ENCODE data around the gene CPXM1. TPM values are rescaled to one million over a fixed set of nuclear protein-coding genes. Genes with fewer than 3 reads are reported as not detected.

CPXM1 gene
- total RNA-seq (under 1 TPM in 1 of 2 experiments, not detected in 1; 0.39 TPM), polyA plus RNA-seq (under 1 TPM; 0.27 to 0.56 (median 0.31) TPM), total RNA-seq (0 to 1.3 (median 0.61) reads per million in 6 experiments)

DNA sequence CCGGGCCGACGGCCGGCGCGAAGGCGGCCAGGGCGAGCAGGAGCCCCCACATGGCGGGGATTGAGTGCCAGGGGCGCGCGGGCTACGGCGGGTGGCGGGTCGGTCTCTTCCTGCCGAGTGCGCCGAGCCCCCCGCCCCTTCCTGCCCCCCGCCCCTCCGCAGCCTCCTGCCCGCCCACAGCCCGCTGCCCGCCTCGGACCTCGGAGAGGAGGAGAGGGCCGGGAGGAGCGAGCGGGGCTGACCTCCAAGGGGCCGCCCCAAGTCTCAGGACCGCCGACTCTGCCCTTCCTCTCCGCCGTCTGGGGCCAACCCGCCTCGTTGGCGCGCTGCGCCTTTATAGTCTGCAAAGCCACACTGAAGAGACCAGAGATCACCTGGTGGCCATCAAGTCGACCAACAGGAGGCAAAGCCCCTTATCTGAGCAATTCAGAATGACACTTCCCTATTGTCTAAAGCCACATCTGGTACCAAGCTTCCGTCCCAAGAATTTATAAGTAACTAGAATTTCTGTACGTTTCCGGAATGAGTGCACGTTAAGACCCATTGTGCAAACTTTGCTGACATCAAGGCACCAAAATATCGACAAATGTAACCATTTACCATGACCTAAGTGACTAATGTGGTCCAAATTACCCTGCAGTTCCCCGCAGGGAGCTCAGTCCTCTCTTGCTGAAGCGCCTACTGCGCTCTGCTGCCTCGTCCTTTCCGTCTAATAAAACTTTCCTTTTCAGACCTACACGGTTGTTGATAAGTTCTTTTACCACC, at the start of gene CPXM1:
CPXM1 (minus strand) TSS at position 107 of the 765 bp plus-strand sequence; CDS start at position 52, 55 bp downstream.
- peaks cover 0 to 6% (median 0%) of the 10 kb centered on the region in 3 donors for H3K36me3 Mint-ChIP-seq
- peaks cover 19 to 30% (median 28%) of the 10 kb centered on the region in 4 donors for H3K4me1 Mint-ChIP-seq
- peaks cover 37 to 90% (median 60%) of the 10 kb centered on the region in 5 donors for H3K27me3 Mint-ChIP-seq
- DNase-seq, result peak in 2 of 10 donors; percentile 15 to 16
- no peaks in the 10 kb centered on the region for H3K9me3 Mint-ChIP-seq
- ATAC-seq, result peak; percentile 42 to 70
- H3K4me3 Mint-ChIP-seq, result peak within 1 kb of the TSS; percentile 78 to 97 (median 90)
- POLR2A ChIA-PET, result interaction anchor here (0.6 to 1.2 kb wide), 4 partner anchors 21 to 1074 kb away, joined by 3 to 7 read pairs (median 4); partner anchors contain the start of genes PCED1A and VPS16
- peak within 1 kb of the TSS in 8 of 10 donors; percentile 9 to 97 (median 62) for H3K27ac Mint-ChIP-seq

DNA sequence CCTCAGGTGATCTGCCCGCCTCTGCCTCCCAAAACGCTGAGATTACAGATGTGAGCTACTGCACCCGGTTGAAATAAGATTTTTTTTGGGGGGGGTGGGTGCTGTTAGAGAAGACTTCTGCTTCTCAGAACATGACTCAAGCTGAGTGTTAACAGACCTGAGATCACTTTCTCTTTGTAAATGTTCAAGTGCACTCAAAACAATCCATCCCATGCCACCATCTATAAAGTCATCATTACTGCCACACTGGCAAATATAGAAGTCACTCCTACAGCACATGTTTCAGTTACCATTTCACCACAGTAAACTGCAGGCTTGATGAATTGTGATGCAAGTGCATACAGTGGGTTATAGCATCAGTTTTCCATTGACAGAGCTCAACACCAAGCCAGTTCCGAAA, 49.1 kb upstream of the CPXM1 start:
- Mint-ChIP-seq H3K4me1 (peaks cover 13 to 46% (median 34%) of the 10 kb centered on the region in 4 donors), H3K27ac (peak overlapping the region in 1 of 10 donors; percentile 11), H3K4me3 (no peak overlapping the region), H3K9me3 (no peaks in the 10 kb centered on the region), H3K36me3 (peaks cover 0 to 2% (median 0%) of the 10 kb centered on the region in 3 donors), H3K27me3 (no peaks in the 10 kb centered on the region)
- ATAC-seq, result no peak
- DNase-seq, result no peak
- POLR2A ChIA-PET, result interaction anchor here (0.7 to 1.3 kb wide), 5 partner anchors 9 to 78 kb away, joined by 3 to 6 read pairs (median 4); partner anchors contain the start of genes PCED1A, PTPRA and VPS16

DNA sequence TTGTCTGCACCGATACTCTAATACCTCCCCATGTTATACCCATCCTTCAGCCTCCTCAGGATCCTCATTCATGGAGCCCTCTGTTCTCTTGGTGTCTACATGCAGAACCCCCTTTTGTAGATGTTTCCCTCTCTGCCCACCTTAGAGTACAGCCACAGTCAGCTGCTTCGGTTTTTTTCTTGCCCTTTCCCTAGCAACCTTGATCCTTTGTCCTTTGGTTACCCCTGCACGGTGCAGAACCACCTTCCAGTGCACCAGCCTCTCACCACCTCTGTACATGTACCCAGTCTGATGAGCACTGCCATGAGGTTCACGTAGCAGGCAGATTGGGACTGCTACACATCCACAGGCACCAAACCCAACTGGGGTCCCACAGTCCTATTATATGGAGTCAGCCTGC, 47.4 kb upstream of the CPXM1 start:
- Mint-ChIP-seq H3K27me3 (no peaks in the 10 kb centered on the region), H3K4me3 (no peak overlapping the region), H3K9me3 (no peaks in the 10 kb centered on the region), H3K36me3 (peaks cover 0 to 4% (median 0%) of the 10 kb centered on the region in 3 donors), H3K27ac (peak overlapping the region in 2 of 10 donors; percentile 10 to 39), H3K4me1 (peaks cover 20 to 52% (median 35%) of the 10 kb centered on the region in 4 donors)
- ATAC-seq (no peak), DNase-seq (no peak)
- POLR2A ChIA-PET, result no interaction called here

DNA sequence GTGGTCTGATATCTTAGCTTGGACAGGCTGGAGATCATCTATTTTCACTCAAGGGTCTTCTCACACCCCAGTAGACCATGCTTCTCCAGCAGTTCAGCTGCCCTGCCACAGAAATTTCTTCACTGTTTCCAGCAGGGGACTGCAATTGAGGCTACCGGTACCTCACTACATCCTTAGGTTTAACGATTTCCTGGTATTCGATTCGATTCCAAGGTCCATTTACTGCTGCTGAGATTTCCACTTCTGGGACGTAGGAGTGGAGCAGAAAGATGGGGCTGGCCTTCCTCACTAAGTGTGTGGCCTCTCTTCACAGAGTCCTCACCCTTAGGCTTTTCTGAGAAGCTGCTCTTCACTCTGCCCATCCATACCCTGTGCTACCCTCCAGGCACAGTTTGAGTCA, 46.3 kb upstream of the CPXM1 start:
- no peak for ATAC-seq
- Mint-ChIP-seq H3K4me3 (no peak overlapping the region), H3K4me1 (peaks cover 15 to 42% (median 27%) of the 10 kb centered on the region in 4 donors), H3K27me3 (no peaks in the 10 kb centered on the region), H3K9me3 (no peaks in the 10 kb centered on the region), H3K27ac (peak overlapping the region in 1 of 10 donors; percentile 35), H3K36me3 (peaks cover 0 to 4% (median 0%) of the 10 kb centered on the region in 3 donors)
- DNase-seq, result no peak
- POLR2A ChIA-PET, result no interaction called here

DNA sequence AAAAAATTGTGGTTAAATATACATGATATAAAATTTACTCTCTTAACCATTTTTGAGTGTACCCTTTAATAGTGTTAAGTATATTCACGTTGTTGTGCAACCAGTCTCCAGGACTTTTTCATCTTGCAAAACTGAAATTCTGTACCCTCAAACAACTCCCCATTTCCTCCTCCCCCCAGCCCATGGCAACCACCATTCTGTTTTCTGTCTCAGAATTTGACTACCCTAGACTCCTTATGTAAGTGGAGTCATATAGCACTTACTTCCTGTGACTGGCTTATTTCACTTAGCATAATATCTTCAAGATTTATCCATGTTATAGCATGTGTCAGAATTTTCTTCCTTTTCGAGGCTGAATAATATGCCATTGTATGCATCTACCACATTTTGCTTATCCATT, 45.2 kb upstream of the CPXM1 start:
- Mint-ChIP-seq H3K9me3 (no peaks in the 10 kb centered on the region), H3K27ac (peak overlapping the region in 3 of 10 donors; percentile 12 to 73 (median 25)), H3K36me3 (peaks cover 0 to 4% (median 0%) of the 10 kb centered on the region in 3 donors), H3K4me3 (no peak overlapping the region), H3K4me1 (peaks cover 19 to 46% (median 29%) of the 10 kb centered on the region in 4 donors), H3K27me3 (no peaks in the 10 kb centered on the region)
- no peak for DNase-seq
- no peak for ATAC-seq
- POLR2A ChIA-PET, result no interaction called here

DNA sequence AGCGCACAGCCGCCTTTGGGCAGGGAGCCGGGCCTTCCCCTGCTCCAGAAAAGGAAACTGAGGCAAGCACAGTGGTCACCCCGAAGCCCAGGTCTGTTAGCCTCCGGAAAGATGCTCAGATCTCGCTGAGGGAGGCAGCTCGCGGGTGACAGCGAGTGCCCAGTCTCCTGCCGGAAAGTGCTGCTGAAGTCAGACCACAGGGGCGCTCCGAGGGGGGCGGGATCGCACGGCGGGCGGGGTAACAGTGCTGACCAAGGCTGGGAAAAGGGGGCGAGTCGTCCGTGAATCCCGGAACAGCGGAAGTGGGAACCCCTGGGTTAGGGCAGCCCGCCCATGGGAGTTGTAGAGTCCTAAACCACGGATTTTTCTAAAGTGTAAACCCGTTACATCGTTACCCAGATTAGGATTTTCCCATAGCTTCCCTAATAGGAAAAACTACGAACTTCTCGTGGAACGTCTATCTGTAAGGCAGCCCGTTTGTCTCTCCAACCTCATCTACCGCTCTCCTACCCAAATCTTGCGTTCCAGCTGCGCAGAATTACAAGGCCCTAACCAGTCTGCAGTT, 40.6 kb upstream of the CPXM1 start:
- Mint-ChIP-seq H3K4me1 (peaks cover 28 to 58% (median 48%) of the 10 kb centered on the region in 4 donors), H3K4me3 (peak overlapping the region; percentile 78 to 91 (median 90)), H3K27ac (peak overlapping the region in 9 of 10 donors; percentile 79 to 95 (median 87)), H3K27me3 (no peaks in the 10 kb centered on the region), H3K36me3 (peaks cover 0 to 5% (median 0%) of the 10 kb centered on the region in 3 donors), H3K9me3 (no peaks in the 10 kb centered on the region)
- DNase-seq (peak in 4 of 10 donors; percentile 13 to 42 (median 21)), ATAC-seq (peak; percentile 19 to 31)
- POLR2A ChIA-PET, result interaction anchor here (0.6 to 3.1 kb wide), 16 partner anchors 8 to 629 kb away, joined by 3 to 26 read pairs (median 4); partner anchors contain the start of genes EBF4, IDH3B, NOP56 and PTPRA

DNA sequence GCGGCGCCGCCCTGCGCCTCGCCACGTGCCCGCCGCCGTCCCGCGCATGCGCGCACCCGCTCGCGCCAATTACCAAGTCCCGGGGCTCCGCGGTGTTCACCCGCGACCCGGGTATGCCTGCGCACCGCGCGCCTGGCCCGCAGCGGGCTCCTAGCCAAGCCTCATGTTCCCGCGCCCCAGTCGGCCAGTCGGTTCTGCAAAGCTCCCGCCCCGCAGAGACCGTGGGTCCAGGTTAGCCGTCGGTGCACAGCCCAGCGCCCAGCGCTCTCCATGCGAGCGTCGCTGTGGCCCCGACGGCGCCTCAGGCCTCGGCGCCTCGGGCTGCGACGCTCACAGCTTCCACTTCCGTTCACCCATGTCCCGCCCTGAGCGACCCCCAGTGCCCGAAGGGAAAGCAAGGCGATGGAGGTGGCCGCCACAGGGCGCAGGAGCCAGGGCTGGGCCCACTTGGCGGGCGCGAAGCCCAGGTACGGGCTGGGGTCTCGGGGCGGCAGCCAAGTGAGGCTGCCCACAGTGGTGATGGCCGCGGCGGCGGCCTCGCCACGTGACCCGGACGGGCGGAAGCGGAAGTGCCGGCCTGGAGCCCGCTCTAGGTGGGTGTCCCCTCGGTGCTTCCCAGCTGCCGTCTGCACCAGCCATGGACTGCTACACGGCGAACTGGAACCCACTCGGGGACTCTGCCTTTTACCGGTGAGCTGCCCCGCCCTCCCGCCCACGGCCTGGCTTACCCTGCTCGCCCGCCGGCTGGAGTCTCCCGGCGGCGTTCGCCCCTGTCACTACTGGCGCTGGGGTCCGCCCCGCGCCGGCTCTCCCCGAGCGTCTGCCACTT, 39.9 kb upstream of the CPXM1 start, which contains the start of the genes PCED1A and VPS16:
PCED1A (minus strand) TSS at position 518 of the 829 bp plus-strand sequence. CDS start 743 bp downstream, outside the sequence.
VPS16 (plus strand) TSS at position 608 of the 829 bp plus-strand sequence; CDS start at position 638, 30 bp downstream.
- ATAC-seq (peak; percentile 96 to 98), DNase-seq (peak; percentile 84 to 93 (median 88))
- H3K27ac Mint-ChIP-seq, result peak within 1 kb of the TSS; percentile 82 to 96 (median 94)
- POLR2A ChIA-PET, result interaction anchor here (0.6 to 3.1 kb wide), 21 partner anchors 8 to 630 kb away, joined by 3 to 26 read pairs (median 4); partner anchors contain the start of genes CPXM1, EBF4, IDH3B and NOP56
- H3K36me3 Mint-ChIP-seq, result peaks cover 0 to 6% (median 0%) of the 10 kb centered on the region in 3 donors
- H3K27me3 Mint-ChIP-seq, result no peaks in the 10 kb centered on the region
- H3K9me3 Mint-ChIP-seq, result no peaks in the 10 kb centered on the region
- H3K4me3 Mint-ChIP-seq, result peak within 1 kb of the TSS; percentile 79 to 91 (median 90)
- H3K4me1 Mint-ChIP-seq, result peaks cover 30 to 53% (median 45%) of the 10 kb centered on the region in 4 donors

DNA sequence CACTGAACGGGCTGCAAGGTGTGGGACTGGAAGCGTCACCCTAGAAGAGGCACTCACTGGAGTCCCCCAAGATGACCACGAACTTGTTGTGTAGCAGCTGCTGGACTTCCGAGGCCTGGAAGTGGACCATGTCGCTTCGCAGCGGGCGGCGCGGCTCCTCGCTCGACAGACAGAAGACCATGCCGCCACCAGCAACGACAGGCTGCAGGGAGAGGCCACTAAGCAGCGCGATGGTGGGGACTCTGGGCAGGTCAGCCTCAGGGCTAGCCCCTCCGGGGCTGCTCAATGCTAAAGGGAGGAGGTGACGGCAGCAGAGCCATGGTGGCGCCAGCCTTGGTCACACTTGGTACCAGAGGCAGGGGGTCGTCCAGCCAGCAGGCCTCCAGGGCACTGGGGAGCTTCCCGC, 39.3 kb upstream of the CPXM1 start:
- ATAC-seq (no peak), DNase-seq (no peak)
- Mint-ChIP-seq H3K27me3 (no peaks in the 10 kb centered on the region), H3K4me1 (peaks cover 26 to 48% (median 40%) of the 10 kb centered on the region in 4 donors), H3K36me3 (peaks cover 0 to 12% (median 5%) of the 10 kb centered on the region in 3 donors), H3K9me3 (no peaks in the 10 kb centered on the region), H3K4me3 (peak overlapping the region; percentile 71 to 91 (median 88)), H3K27ac (peak overlapping the region; percentile 82 to 96 (median 92))
- POLR2A ChIA-PET, result interaction anchor here (0.6 to 3.1 kb wide), 16 partner anchors 8 to 646 kb away, joined by 3 to 26 read pairs (median 4); partner anchors contain the start of genes CPXM1, EBF4, IDH3B and NOP56

DNA sequence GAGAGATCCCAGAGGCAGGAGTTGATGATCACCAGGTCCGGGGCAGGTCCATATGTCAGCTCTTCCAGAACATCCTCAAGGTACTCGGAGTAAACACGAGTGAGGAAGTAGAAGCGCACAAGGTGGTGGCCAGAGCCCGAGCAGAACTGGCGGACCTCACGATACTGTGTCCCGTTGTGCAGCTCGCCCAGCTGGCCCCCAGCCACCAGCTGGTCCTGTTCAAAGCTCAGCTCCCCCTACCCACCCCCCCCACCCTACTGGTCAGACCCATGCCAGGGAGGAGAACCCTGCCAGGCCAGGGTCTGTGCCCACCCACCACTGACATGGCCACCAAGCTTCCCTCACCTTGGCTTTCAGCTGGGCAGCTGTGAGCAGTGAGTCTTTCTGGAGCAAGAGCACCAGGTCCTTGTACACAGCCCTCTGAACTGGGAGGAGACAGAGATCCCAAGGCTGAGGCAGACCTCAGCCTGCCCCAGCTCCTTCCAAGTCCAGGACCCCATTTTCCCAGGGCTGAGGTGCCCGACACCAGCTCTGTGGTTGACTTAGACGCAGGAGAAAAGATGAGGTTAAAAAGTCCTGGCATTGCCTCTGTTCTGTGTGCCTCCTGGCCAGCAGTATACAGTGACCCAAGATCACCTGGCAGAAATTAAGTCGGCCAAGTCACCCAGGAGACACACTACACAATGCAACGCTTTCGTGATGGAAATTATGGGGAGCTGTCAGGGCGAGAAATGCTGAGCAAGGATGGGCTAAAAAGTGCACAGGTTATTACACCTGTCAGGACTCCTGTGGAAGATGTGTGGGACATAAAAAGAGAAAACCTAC, 38.6 kb upstream of the CPXM1 start:
- peaks cover 0 to 18% (median 5%) of the 10 kb centered on the region in 3 donors for H3K36me3 Mint-ChIP-seq
- DNase-seq, result no peak
- ATAC-seq, result no peak
- H3K4me1 Mint-ChIP-seq, result peaks cover 25 to 42% (median 35%) of the 10 kb centered on the region in 4 donors
- H3K27me3 Mint-ChIP-seq, result no peaks in the 10 kb centered on the region
- no peaks in the 10 kb centered on the region for H3K9me3 Mint-ChIP-seq
- H3K27ac Mint-ChIP-seq, result peak overlapping the region; percentile 82 to 96 (median 92)
- POLR2A ChIA-PET, result interaction anchor here (0.6 to 3.1 kb wide), 11 partner anchors 13 to 647 kb away, joined by 3 to 26 read pairs (median 7); partner anchors contain the start of genes IDH3B, NOP56 and PTPRA
- H3K4me3 Mint-ChIP-seq, result peak overlapping the region; percentile 71 to 91 (median 88)

DNA sequence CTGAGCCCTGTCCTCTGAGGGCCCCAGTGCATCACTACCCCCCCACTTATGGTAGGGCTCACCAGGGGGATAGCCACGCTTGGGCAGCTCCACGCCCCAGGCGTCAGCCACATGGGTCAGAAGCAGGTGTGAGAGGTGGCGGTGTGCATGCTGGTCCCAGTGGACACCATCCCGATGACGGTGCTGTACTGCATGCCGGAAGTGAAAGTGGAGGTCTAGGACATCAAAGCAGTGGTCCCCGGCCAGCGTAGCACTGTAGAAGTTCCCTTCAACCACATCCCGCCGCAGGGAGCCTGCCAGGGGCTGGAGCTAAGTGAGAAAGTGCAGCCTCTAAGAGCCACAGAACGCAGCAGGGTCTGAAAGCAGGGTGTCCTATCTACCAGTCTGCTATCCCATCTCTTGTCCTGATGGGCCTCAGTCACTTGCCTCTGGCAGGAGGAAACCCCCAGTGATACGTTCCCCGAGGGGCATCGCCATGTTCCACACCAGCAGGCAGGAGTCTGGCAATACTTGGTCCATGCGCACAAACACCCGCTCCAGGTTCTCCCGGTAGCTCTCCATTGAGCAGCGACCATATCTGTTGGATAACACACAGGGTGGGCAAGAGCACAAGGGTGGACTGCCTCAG, 37.9 kb upstream of the CPXM1 start:
- POLR2A ChIA-PET, result interaction anchor here (3.1 kb wide), 1 partner anchor 27 kb away, joined by 26 read pairs; no protein-coding TSS in a partner anchor
- Mint-ChIP-seq H3K4me1 (peaks cover 22 to 34% (median 29%) of the 10 kb centered on the region in 4 donors), H3K36me3 (peaks cover 0 to 20% (median 5%) of the 10 kb centered on the region in 3 donors), H3K27me3 (no peaks in the 10 kb centered on the region), H3K4me3 (peak overlapping the region in 8 of 10 donors; percentile 19 to 73 (median 44)), H3K27ac (peak overlapping the region in 5 of 10 donors; percentile 7 to 53 (median 38)), H3K9me3 (no peaks in the 10 kb centered on the region)
- ATAC-seq (no peak), DNase-seq (no peak)
